ENCODE results near the gene TMUB2.

DNA sequence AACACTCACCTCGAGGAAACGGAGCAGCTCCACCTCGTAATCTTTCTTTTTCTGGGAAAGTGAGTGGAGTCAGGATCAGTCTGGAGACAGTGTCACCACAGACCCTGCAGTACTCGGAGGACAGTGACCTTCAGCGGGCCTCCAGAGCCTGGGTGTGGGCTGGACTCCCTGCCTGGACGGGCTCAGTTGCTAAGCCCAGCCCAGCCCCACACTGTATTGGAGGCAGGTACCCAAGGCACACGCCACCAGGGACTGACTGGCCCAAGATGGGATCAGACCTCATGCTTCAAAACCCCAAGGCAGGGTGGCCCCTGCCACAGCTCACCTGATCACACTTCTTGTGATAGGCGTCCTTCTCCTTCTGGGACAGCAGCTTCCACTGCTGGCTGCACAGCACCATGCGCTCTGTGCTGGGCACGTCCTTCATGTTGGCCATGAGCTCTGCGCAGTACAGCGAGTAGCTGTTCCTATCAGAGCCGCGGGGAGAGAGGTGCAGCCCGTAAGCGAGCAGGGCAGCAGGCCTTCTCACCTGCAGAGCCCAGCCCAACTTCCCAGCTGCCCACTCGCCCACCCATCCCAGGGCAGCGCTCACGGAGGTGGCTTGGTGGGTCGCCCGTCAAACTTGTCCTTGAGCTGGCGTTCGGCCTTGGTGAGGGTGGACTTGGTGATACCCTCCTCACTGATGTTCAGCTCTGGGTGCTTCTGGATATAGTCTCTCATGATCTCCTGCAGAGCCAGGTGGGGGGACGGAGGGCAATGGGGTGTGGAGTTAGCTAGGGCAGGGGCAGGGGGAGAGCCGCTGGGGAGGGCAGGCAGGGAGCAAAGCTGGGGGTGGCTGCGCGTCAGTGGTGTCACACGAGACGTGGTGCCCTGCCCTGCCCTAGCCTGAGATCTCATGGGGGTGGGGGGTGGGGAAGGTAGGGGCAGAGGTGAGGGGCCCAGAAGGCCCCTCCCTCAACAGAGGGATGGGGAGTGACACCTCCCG is 24.8 kb downstream of the TMUB2 start:
- TF ChIP-seq EZH2 (IDR thresholded peaks at IDR 0.05; ENCODE audit: insufficient read depth, poor library complexity, severe bottlenecking) (no peak), EZH2phosphoT487 (IDR thresholded peaks at IDR 0.05; ENCODE audit: insufficient read depth, low read depth) (no peak)
